ENCODE data around the gene RPS19BP1.

DNA sequence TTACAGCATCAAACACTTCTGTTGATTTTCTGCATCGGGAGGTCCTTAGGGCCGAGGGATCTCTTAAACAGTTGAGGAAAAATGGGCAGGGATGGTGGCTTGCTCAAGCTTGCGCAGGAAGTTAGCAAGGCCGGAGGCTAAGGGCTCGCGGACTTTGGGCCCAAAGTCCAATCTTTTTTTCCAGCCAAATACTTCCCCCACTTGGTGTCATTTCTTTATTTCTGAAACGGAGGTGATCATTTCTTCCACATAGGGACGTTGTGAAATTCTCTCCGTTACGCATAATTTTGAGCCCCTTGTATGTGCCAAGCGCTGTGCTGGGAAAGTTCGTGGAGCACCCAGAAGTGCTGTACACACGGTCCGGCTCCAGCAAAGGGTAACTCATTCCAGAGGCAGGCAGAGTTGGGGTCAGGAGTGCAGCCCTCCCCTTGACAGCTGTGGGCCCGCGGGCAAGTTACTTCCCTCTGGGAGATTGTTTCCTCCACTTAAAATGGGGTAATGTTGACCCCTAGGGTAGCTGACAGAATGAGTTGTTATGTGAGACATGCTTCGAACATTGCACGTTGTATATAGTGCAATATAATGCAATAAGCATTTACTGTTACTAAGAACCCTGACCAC is 29.6 kb downstream of the RPS19BP1 start:
- TF ChIP-seq EP300 (IDR thresholded peaks at IDR 0.05), result no peak
- TF ChIP-seq, protein P1, sequence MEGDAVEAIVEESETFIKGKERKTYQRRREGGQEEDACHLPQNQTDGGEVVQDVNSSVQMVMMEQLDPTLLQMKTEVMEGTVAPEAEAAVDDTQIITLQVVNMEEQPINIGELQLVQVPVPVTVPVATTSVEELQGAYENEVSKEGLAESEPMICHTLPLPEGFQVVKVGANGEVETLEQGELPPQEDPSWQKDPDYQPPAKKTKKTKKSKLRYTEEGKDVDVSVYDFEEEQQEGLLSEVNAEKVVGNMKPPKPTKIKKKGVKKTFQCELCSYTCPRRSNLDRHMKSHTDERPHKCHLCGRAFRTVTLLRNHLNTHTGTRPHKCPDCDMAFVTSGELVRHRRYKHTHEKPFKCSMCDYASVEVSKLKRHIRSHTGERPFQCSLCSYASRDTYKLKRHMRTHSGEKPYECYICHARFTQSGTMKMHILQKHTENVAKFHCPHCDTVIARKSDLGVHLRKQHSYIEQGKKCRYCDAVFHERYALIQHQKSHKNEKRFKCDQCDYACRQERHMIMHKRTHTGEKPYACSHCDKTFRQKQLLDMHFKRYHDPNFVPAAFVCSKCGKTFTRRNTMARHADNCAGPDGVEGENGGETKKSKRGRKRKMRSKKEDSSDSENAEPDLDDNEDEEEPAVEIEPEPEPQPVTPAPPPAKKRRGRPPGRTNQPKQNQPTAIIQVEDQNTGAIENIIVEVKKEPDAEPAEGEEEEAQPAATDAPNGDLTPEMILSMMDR (IDR thresholded peaks at IDR 0.05), result no peak

Data from gastroesophageal sphincter (tissue), 3 donors.